Fibroblast of skin of back (primary cell): ENCODE measurements around the gene CDYL.

Experiments
- DNase-seq: peaks from one replicate; pipeline ENCODE4 v3.0.0-alpha.2; 2013

CDYL gene

DNA sequence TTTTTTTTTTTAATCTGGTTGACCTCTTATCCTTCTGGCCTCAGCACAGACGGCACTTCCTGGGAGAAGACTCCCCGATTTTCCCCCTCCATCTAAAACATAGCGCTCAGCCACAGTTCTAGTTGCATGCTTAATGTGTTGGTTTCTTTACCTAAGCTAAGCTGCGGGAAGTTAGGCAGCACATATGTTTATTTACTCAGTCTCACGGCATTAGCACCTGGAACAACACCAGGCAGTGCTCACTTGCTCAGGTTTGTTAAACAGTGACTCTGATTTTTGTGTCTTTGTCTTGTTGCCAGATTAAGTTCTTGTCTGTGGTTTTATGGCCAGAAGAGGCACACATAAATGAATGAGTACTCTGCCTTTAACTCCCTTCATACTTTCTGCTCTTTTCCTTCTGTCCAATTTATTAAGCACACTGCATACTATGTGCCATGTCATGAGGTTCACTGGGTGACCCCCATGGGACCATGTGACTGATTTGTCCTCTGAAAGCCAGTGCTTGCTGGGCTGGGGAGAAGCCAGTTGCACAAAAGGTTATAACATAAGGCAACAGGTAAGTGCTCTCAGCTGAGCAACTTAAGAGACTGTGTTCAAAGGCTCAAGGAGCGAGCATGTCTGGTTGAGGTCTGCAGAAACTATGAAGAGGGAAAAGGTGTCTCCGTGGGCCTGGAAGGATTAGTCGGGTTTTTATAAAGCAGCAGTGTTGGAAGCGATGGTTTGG lies 134.0 kb downstream of the CDYL start:
- no peak for DNase-seq

GRCh38 chr6:4912559-4912958 lies 136.4 kb downstream of the CDYL start:
- DNase-seq, result no peak

DNA sequence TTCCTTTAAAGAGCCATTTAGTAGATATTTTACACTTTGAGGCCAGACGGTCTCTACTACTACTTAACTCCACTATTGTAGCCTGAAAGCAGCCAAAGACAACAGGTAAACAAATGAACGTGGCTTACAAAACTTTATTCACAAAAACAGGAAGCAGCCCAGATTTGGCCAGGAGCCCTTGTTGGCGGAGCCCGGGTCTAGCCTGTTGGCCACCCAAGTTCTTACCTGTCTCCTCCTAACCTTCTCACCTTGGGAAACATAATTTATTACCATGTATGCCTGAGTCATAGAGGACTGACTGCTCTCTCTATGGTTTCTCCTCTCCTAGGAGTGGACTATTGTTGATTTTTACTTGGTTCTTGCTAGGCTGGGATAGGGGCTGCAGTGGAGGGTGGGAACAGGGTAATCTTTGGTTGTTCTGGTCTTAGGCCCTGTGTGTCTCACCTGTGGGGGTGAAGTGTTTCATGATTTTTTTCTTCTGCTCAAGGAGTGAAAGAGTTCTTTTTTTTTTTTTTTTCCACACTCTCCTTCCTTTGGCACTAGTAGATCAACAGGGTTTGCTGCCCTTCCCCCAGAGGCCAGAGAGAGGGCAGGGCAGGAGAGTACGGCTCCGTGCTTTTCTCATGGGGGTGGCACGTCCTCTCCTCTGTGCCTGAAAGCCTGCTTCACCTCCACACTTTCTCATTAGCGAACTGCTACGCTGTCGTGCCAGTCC lies 137.7 kb downstream of the CDYL start:
- no peak for DNase-seq

- peak; percentile 81 for DNase-seq
Measured at GRCh38 chr6:4914420-4915159, 138.4 kb downstream of the CDYL start.

DNA sequence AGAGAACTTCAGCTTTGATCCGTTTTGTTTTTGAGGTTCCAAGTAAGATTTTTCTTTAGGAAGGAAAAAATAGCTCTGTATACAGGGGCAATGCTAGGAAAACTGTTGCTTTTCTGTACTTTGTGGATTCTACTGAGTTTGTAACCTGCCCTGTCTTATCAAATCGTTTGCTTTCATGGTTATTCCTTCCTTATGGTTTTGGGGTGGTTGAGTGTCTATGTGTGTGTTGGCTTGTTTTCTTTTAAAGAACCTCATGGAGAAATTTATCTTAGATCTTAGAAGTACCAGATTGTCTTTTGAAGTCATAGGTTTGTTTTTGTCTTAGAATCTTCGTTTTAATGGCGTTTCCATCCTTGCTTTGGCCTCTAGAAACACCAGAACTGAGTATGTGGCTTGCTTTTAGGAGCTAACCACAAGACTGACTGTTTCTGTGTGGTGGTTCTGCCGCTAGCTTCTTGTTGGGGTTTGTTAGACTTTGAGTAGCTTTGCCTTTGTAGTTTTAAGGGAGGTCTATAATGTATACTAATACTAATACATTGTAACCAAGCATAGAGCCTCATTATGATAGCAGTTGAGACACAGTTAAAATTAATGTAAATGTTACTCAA lies 140.9 kb downstream of the CDYL start:
- DNase-seq, result no peak

DNA sequence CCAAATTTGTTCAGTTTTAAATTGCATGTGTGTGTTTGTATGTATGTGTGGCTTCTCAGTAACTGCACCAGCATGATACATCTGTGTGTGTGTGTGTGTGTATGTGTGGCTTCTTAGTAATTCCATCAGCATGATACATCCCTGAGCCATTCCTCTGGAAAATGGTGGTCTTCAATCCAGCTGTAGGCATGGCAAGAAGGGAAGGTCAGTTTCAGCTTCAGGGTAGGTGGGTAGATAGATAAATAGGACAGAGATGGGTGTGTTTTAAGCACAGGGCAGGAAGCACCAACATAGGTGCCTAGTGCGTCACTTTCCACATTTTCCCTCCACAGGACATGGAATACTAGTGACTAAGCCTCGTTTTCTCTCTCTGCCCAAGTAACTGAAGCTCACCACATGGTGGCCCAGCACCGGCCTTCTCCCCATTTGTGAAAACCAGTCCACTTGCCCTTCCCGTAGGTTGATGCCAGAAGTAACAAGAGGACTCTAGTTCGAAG lies 144.8 kb downstream of the CDYL start:
- peak; percentile 40 for DNase-seq

DNA sequence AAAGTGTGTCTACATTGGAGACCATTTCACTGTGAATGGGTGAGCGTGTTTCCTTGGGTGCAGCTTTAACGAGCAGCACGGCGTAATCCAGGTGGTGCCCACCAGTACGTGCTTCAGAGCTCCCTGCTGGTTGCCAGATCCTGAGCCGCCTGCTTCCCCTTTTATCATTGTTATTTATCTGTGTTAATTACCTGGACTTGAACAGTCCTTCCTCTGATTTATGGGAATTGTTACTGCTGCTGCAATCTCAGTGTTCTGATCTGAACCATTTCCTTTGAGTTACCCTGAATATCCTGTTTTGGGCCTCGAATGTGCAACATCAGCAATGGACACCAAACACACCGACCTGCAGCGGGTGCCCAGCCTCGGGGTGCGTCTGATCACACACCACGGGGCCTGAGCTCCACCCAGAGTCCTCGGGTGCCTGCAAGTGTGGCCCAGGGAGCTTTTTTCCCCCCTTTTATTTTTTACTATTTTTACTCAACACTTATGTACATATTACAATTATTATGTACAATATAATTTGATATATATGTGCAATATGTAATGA lies 146.4 kb downstream of the CDYL start:
- no peak for DNase-seq

- DNase-seq, result no peak
Measured at GRCh38 chr6:4923081-4923480, 146.9 kb downstream of the CDYL start.

DNA sequence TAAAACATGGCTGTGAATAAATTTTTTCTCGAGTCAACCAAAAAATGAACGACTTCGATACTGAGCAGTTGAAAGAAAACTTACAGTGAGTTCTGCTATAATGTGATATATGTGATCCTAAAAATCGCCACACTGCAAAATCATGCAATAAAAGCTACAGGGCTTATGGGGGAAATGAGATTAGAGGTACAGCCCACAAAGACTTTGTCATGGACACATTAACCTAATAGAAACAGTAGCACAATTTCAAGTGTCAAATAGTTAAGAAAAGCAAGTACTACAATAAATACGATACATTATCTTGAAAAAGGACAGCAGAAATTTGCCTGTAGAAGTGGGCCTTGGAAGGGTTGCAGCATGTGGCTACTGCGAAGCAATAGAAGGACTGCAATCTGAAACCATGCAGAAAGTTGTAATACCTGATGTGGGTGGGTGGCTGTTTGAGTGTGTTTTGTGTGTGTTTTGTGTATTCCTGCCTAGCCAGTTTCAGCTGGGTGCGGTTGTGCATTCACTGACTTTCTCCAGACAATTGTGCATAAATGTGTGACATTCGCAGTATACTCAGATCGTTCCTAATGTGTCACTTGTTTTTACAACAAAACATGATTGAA lies 148.6 kb downstream of the CDYL start:
- DNase-seq, result no peak

- DNase-seq, result no peak
Measured at GRCh38 chr6:4925580-4925979, 149.4 kb downstream of the CDYL start.

- DNase-seq, result peak; percentile 62
Measured at GRCh38 chr6:4928426-4928825, 152.2 kb downstream of the CDYL start.

DNA sequence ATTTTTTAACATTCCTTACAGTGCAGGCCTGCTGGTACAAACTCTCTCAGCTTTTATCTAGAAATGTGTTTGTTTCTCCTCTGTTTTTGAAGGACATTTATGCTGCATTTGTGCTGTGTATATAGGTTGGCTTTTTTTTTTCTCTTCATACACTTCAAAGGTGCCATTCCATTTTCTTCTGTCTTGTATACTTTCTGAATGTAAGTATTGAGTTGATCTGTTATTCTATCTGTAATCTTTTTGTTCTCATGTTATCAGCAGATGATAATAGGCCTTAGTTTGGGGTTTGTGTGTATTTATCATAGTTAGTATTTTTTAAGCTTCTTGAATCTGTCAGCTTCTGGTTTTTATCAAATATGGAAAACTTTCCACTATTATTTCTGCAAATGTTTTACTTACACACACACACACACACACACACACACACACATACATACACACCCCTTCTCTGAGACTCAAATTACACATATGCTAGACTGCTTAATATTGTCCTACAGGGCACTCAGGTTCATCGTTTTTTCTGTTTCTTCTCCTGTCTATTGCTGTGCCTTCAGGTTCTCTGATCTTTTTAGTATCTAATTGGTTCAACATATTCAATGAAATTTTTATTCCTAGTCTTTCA lies 153.0 kb downstream of the CDYL start:
- no peak for DNase-seq

DNA sequence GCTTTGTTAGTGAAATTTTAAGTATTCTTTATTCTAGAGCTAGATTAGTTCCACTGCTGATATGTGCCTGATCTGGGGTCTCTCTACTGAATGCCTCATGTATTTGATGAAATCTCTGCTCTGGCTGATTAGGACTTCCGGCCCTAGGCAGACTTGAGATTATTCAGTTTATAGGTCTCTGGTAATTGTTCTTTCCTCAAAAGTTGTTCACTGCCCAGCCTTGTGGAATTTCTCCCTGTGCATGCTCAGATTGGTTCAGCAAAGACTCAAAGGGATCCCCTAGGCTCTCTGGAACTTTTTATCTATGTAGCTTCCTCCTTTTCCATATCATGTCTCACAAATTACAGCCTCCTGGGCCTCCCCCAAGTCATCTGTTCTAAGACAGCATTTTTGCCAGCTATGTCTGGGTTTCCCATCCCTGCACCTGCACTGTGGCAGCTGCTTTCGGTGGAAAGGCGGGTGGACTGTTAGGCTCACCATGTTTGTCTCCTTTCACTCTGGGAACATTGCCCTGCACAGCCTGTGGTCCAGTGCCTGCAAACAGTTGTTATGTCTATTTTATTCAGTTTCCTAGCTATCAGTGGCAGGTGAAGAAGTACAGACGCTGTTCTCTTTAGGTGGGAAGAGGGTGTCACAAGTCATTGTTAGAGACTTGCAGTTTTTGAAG lies 154.0 kb downstream of the CDYL start:
- DNase-seq, result no peak

DNA sequence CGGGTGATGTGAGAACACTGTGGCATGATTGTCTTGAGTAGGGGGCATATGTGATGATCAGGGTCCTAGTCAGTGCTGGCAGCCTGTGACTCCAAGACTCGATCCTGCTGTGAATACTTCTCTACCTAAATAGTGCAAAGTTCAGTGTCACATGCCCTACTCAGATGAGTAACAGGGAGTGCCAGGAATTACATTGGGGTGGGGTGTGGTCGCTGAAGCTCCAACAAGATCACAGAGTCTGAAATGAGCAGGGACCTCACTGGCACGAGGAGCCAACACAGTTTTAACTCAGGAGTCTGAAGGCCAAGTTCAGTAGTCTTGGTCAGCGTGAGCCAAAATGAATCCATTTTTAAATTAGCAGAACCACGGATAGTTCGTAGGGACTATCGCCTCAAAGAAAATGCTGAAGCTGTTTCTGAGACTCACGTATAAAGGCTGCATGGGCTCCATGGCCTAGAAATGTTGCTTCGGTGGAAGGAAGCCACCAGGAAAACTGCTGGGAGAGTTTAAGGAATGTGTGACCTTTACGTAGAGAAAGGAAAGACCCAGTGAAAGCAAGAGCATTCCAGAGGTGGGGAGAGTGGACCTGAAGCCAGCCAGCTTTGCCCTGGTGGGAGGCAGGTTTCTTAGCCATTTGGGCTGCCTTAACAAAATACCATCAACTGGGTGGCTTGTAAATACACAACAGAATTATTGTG lies 155.5 kb downstream of the CDYL start:
- peak; percentile 24 for DNase-seq

- DNase-seq, result no peak
Measured at GRCh38 chr6:4932228-4932903, 156.2 kb downstream of the CDYL start.

GRCh38 chr6:4935486-4935885 lies 159.3 kb downstream of the CDYL start:
- DNase-seq, result no peak

- DNase-seq, result no peak
Measured at GRCh38 chr6:4935975-4936680, 159.9 kb downstream of the CDYL start.

DNA sequence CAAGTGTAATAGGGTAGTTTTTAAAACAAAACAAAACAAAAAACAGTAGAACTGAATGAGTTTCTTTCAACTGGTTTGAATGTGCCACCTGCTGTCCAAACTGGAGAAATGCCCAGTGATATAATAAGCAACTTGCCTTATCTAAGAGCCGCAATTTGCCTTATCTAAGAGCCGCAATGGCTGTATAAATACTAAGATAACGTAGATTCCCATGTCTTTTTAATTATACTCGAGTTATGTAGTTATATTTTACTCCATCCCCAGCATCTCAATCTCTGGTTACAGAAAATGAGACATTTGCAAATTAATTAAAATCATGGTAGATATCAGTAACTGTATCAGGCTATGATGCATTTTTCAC lies 160.5 kb downstream of the CDYL start:
- peak; percentile 49 for DNase-seq

DNA sequence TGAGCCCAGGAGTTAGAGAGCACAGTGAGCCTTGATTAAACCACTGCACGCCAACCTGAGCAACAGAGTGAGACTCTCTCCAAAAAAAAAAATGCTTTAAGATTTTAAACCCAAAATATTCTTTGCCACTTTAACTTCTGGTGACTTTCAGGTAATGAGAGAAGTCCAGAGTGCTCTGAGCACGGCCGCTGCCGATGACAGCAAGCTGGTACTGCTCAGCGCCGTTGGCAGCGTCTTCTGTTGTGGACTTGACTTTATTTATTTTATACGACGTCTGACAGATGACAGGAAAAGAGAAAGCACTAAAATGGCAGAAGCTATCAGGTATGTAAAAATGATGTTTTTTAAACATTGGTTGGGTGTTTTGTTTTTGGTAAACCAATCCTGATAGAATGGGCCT lies 161.2 kb downstream of the CDYL start:
- DNase-seq, result no peak
